NCI-H446 treated with DMSO at 0.1 percent for 48 hours (cell line): ENCODE results near the gene PPARG.

Source experiments
- DNase-seq: peaks from one replicate; lab custom pipeline; 2025; lab: John Stamatoyannopoulos, UW

The PPARG gene

GRCh38 chr3:12345141-12345561 is 56.3 kb downstream of the PPARG start:
- DNase-seq: no peak

GRCh38 chr3:12345584-12346494 is 57.0 kb downstream of the PPARG start:
- DNase-seq: no peak

- DNase-seq: no peak
Measured at GRCh38 chr3:12347301-12347700, 58.4 kb downstream of the PPARG start.

- no peak for DNase-seq
Measured at GRCh38 chr3:12349895-12350811, 61.3 kb downstream of the PPARG start.

GRCh38 chr3:12351145-12351544 is 62.3 kb downstream of the PPARG start:
- DNase-seq: no peak

GRCh38 chr3:12352253-12352652 is 63.4 kb downstream of the PPARG start:
- DNase-seq: no peak

GRCh38 chr3:12352755-12353154 is 63.9 kb downstream of the PPARG start:
- DNase-seq: no peak

- DNase-seq: no peak
Measured at GRCh38 chr3:12353796-12354525, 65.1 kb downstream of the PPARG start.

GRCh38 chr3:12356175-12356574 is 67.3 kb downstream of the PPARG start:
- no peak for DNase-seq

- DNase-seq: no peak
Measured at GRCh38 chr3:12356996-12357395, 68.1 kb downstream of the PPARG start.

- no peak for DNase-seq
Measured at GRCh38 chr3:12357456-12357855, 68.6 kb downstream of the PPARG start.

- no peak for DNase-seq
Measured at GRCh38 chr3:12363397-12364195, 74.7 kb downstream of the PPARG start.

- DNase-seq: no peak
Measured at GRCh38 chr3:12367346-12367745, 78.5 kb downstream of the PPARG start.

GRCh38 chr3:12369029-12369428 is 80.2 kb downstream of the PPARG start:
- no peak for DNase-seq

- no peak for DNase-seq
Measured at GRCh38 chr3:12369598-12369997, 80.7 kb downstream of the PPARG start.

GRCh38 chr3:12370758-12371157 is 81.9 kb downstream of the PPARG start:
- DNase-seq: no peak

GRCh38 chr3:12371525-12372140 is 82.8 kb downstream of the PPARG start:
- DNase-seq: no peak

- no peak for DNase-seq
Measured at GRCh38 chr3:12372741-12373280, 83.9 kb downstream of the PPARG start.

GRCh38 chr3:12375572-12375971 is 86.7 kb downstream of the PPARG start:
- no peak for DNase-seq

- no peak for DNase-seq
Measured at GRCh38 chr3:12379640-12380429, 91.0 kb downstream of the PPARG start.
